AG09319 (cell line): ENCODE measurements around the gene ATRNL1.

ENCODE experiments used
- DNase-seq: peaks from one replicate; pipeline ENCODE4 v3.0.0-alpha.2; 2010; ENCODE audit warnings: low read depth; ENCODE audit errors: extremely low read depth
- TF ChIP-seq, protein P1 (sequence below): IDR thresholded peaks from 2 replicates; pipeline ENCODE4 v1.5.1; 2011; ENCODE audit warnings: low read depth, mild to moderate bottlenecking, inconsistent platforms, low read length, moderate library complexity

The ATRNL1 gene

DNA sequence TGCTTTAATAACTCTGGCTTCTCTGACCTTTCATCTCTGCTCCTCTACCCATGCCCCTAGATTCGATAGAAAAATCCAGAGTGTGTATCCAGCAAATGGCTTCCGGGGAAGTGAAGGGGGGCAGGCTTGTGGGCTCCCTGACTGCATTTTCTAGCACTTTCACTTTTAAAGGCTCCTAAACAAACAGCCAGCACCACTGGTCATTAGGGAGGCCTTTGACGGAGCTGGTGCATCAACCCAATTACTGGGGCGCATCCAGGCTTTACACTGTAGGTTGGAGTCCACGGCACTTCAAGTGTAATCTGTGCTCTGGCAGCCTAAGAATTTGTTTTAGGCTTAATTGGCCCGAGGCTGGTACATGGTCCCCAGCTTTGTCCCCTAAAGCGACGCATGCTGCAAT lies 887.9 kb downstream of the ATRNL1 start:
- TF ChIP-seq, protein P1, sequence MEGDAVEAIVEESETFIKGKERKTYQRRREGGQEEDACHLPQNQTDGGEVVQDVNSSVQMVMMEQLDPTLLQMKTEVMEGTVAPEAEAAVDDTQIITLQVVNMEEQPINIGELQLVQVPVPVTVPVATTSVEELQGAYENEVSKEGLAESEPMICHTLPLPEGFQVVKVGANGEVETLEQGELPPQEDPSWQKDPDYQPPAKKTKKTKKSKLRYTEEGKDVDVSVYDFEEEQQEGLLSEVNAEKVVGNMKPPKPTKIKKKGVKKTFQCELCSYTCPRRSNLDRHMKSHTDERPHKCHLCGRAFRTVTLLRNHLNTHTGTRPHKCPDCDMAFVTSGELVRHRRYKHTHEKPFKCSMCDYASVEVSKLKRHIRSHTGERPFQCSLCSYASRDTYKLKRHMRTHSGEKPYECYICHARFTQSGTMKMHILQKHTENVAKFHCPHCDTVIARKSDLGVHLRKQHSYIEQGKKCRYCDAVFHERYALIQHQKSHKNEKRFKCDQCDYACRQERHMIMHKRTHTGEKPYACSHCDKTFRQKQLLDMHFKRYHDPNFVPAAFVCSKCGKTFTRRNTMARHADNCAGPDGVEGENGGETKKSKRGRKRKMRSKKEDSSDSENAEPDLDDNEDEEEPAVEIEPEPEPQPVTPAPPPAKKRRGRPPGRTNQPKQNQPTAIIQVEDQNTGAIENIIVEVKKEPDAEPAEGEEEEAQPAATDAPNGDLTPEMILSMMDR = no peak
- DNase-seq = no peak

DNA sequence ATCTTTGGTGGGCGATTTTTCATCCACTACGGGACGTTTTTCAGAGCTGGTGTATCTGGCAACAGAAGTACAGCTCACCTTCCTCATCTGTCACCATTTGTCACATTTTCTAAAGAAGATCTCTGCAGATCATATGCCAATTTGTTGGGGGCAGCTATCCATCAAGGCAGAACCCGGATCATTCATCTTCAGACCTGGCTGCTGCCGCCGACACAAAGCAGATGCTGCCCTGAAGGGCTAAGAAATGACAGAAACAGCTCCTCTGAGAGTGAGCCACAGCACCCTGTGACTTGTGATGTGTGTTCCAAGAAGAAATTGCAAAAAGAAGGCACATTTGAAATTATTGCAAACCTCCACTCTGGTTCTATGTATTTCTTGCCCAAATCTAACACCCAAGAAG lies 888.9 kb downstream of the ATRNL1 start:
- no peak for DNase-seq
- TF ChIP-seq, protein P1 = no peak

DNA sequence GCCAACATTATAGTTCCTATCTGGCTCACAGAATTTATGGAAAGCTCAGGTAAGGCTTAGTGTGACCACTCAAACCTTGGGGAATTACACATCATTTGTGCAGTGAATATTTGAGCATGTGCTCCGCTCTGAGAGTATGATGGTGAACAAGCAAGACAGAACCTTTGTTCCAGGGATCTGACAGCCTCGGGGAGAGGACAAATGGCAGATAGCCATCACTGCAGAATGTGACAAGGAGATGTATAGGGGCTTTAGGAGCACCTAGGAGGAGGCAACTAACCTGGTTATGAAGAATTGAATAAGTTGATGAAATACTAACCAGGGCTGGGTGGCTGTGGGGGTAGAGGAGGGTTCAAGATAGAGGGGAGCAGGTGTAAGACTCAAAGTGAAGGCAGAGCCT lies 889.4 kb downstream of the ATRNL1 start:
- TF ChIP-seq, protein P1 = no peak
- DNase-seq = no peak

DNA sequence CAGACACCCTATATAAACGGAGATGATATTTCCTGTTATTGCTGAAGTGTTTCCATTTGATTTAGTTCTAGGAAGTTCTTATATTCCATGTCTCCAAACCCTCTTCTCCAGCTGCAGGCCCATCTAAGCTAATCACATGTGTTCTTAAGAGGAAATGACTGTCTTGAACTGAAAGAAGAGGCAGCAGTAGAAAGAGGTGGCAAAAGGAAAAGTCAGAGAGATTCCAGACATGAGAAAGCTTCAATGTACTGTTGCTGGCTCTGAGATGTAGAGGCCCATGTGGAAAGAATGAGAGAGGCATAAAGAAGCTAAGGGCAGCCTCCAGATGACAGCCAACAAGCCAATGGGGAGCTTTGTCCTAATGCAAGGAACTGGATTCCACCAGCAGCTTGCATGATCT lies 892.6 kb downstream of the ATRNL1 start:
- TF ChIP-seq, protein P1 = no peak
- DNase-seq = no peak

DNA sequence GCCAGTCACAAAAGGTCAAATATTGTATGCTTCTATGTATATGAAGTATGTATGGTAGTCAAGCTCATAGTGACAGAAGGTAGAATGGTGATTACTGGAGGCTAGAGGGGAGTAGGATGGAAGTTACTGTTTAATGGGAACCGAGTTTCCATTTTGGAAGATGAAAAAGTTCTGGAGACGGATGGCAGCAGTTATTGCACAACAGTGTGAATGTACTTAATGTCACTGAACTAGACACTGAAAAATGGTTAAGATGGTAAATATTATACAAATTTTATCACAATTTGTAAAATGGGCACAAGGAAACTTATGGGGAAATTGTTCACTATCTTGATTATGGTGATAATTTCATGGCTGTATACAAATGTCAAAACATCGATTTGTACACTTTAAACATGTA lies 895.2 kb downstream of the ATRNL1 start:
- TF ChIP-seq, protein P1 = no peak
- no peak for DNase-seq

DNA sequence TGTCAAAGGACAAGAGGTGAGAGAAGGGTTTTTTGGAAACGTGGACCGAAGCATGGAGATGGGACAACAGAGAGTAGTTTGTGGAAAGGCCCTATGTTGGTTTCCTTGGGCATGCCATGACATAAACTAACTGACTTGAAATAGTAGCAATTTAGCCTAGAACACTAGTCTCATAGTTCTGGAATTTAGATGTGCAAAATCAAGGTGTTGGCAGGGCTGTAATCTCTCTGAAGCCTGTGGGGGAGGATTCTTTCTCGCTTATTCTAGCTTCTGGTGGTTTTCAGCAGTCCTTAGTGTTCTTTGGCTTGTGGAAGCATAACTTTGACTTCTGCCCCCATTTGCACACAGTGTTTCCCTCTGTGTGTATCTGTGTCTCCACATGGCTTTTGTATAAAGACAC lies 896.5 kb downstream of the ATRNL1 start:
- DNase-seq = no peak
- TF ChIP-seq, protein P1 = no peak

DNA sequence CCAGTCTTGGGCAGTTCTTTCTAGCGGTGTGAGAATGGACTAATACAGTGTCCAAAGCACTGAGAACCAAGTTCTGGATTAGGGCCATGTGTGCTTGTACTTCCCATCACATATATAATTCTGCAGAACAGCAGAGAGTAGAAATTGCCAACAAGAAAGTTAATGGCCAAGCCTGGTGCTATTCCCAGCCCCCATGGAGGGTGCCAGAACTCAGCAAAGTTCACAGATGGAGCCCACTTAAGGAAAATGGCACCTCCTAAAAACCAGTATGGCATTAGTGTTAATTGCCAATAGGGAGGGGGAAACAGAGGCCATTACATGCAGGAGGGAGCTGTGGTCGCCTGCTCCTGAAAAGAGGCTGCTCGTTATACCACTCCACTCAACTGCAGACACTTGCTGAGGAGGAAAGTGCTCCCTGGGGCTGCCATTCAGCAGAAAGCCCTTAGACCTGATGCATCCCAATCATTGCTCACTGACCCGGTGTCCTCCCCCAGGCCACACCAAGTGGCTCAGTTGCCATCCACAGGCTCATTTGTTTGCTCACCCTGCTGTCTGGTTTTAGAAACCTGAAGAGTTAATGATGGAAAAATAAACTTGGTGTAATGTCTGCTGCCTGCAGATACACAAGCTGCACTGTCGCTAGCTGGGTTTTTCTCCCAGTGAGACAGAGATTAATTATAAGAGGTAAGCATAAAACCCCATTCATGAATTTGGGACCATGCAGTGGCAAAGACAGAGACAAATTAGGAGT lies 899.2 kb downstream of the ATRNL1 start:
- DNase-seq = no peak
- TF ChIP-seq, protein P1 = no peak
